CD4-positive, alpha-beta T cell treated with Interleukin-17A for 4 hours (primary cell): ENCODE measurements around the gene ATP10D.

Source experiments
- DNase-seq: peaks from one replicate; pipeline ENCODE4 v3.0.0-alpha.2; 2020; ENCODE audit warnings: mixed read lengths

The ATP10D gene

GRCh38 chr4:47598896-47599295 lies 113.8 kb downstream of the ATP10D start:
- DNase-seq: no peak

GRCh38 chr4:47606482-47606881 lies 121.4 kb downstream of the ATP10D start:
- no peak for DNase-seq

DNA sequence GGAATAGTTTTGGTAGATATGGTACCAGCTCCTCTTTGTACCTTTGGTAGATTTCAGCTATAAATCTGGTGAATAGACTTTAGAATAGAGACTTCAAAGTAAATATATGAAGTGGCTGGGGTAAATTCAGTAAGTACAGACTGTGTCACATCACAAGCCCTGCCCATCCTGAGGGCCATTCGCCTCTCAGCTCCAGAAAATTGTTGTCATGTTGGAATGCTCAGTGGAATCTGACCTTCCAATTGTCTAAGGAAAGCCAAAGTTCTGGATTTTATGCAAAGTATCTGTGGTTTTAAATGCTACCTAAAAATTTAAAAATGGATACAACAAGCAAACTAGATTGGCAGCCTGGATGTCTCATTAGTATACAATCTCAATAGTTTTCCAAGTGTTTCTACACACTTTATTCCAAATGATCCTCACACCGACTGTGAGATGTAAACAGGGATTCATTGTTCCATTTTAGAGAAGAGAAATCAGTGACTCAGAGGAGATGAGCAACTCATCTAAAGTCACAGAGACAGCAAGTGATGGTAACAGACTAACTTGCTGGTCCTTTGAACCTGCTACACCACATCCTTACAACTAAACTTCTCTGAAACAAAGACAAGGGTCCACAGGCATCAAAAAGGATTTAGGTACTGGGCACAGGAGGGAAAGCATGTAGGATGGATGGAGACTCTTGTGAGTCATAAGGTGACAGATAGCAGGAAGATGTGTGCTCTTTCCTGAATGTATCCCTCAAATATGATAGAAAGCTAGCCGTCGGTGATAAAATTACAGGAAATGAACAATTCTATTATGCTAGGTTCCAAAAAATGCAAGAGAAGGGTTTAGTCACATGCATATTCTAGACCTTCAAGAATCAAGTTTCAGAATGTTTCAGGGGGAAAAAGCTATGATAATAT lies 127.3 kb downstream of the ATP10D start:
- no peak for DNase-seq

GRCh38 chr4:47615385-47615784 lies 130.3 kb downstream of the ATP10D start:
- DNase-seq: no peak

- DNase-seq: no peak
Measured at GRCh38 chr4:47617607-47618006, 132.5 kb downstream of the ATP10D start.

DNA sequence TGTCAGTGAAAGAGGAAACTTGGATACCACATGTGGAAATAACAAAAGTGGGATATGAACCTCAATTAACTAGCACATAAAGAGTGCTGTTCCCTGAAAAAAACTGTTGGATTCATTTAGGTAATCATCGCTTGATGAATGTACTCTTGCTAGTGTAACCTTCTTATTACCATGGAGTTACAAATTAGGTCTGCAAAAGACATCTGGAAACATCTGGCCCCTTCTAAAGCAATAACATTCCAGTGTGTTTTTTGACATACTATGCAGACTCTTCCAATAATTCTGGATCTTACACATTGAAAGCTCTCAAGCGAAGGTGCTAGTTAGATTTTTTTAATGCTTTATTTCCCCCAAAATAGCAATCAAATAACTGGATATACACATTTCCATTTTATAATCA lies 134.6 kb downstream of the ATP10D start:
- no peak for DNase-seq

DNA sequence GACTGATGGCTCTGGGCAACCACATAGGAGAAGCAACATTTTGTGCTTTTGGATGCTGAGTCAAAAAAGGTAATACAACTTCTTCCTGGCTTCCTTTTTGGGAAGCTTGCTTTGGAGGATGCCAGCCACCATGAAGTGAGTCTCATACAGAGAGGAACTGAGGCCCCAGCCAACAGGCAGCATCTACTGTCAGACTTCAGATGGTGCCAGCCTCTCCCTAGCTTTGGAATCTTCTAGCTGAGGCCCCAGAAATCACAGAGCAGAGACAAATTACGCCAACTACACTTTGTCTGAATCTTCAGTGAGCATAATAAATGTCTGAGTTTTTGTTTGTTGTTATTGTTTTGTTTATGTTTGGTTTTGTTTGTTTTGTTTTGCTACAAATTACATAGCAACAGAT lies 136.1 kb downstream of the ATP10D start:
- DNase-seq: no peak

GRCh38 chr4:47624031-47624441 lies 139.0 kb downstream of the ATP10D start:
- DNase-seq: no peak

- no peak for DNase-seq
Measured at GRCh38 chr4:47631161-47631560, 146.1 kb downstream of the ATP10D start.

DNA sequence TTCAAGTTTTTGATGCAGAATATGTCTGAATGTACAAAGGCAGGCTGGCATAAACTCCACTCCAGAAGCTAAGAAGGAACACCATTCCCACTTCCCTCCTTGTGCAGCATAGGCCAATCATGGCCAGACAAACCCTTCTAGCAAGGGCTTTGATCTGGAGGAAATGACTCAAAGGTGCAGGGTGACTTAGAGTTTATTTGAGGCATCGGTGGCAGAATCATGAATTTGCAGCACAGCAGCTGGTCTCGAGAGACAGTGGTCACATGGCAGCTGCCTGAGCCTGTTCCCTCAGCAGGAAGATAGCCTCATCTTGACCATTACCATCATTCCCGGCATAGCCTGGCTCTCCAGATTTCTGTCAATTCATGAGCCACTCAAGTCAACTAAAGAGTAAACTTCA lies 154.5 kb downstream of the ATP10D start:
- DNase-seq: no peak

GRCh38 chr4:47640911-47641310 lies 155.8 kb downstream of the ATP10D start:
- no peak for DNase-seq

DNA sequence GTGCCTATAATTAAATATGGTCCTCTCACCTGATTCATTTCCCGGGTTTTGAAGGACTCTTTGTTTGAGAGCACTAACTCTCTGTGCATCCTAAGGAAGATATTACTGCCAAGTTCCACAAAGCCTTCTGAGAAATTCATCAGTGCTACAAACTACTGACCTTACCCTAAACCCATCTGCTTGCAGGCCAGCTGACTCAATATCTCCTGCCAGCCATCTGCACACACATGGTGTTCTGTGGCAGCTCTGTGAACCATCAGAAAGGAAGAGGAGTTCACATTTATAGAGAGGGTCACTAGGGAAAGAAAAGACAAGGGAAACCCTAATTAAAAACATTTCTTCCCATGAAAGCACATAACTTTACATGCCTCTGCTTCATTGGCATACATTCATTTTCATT lies 156.7 kb downstream of the ATP10D start:
- DNase-seq: no peak

- DNase-seq: no peak
Measured at GRCh38 chr4:47642191-47642830, 157.2 kb downstream of the ATP10D start.
